GM19043 (cell line): ENCODE measurements around the gene SLC13A3.

Experiments used
- ATAC-seq: cut with Tn5 transposase; IDR thresholded peaks from one replicate; pipeline ENCODE4 v1.9.1; 2021; ENCODE audit warnings: low read depth; ENCODE audit not compliant: unreplicated experiment

SLC13A3 gene

GRCh38 chr20:46660487-46660886 lies 9.2 kb upstream of the SLC13A3 start:
- ATAC-seq, result no peak

DNA sequence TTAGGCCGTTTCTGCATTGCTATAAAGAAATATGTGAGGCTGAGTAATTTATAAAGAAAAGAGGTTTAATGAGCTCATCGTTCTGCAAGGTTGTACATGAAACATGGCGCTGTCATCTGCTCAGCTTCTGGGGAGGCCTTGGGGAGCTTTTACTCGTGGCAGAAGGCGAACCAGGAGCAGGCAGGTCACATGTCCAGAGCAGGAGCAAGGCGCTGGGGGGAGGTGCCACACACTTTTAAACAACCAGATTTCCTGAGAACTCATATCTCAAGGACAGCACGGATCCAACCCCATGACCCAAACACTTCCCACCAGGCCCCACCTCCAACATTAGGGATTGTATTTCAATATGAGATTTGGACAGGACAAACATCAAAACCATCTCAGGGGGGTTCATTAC lies 6.4 kb upstream of the SLC13A3 start:
- no peak for ATAC-seq

GRCh38 chr20:46657137-46657536 lies 5.9 kb upstream of the SLC13A3 start:
- no peak for ATAC-seq

DNA sequence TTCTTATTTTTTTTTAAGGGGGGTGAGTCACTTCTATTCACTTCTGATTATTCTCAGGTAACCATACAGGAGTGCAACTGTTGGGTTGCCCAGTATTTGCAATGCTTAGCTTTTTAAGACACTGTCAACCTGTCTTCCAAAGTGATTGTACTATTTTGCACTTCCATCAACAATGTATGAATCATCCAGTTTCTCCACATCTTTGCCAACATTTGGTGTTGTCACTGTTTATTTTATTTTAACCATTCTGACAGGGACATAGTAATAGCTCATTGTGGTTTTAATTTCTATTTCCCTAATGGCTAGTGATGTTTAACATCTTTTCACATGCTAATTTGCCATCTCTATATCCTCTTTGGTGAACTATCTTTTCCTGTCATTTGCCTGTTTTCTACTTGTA lies 1.4 kb upstream of the SLC13A3 start:
- no peak for ATAC-seq

DNA sequence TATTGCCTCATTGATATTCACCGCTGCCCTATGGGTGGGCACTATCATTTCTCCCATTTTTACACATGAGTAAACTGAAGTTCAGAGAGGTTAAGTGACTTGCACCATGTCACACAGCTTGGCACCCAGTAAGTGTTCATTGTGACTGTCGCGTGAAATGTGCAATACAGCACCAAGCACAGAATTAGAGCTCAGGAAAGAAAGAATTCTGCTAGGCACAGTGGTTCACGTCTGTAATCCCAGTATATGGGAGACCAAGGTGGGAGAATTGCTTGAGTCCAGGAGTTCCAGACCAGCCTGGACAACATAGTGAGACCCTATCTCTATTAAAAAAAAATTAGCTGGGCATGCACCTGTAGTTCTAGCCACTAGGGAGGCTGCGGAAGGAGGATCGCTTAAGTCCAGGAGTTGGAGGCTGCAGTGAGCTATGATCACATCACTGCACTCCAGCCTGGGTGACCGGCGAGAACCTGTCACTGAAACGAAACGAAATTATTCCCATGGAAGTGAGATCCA lies 626 bp downstream of the SLC13A3 start:
- no peak for ATAC-seq

- no peak for ATAC-seq
Observed at GRCh38 chr20:46649965-46650542, 1.2 kb downstream of the SLC13A3 start.

- ATAC-seq, result no peak
Observed at GRCh38 chr20:46649650-46649949, 1.7 kb downstream of the SLC13A3 start.

DNA sequence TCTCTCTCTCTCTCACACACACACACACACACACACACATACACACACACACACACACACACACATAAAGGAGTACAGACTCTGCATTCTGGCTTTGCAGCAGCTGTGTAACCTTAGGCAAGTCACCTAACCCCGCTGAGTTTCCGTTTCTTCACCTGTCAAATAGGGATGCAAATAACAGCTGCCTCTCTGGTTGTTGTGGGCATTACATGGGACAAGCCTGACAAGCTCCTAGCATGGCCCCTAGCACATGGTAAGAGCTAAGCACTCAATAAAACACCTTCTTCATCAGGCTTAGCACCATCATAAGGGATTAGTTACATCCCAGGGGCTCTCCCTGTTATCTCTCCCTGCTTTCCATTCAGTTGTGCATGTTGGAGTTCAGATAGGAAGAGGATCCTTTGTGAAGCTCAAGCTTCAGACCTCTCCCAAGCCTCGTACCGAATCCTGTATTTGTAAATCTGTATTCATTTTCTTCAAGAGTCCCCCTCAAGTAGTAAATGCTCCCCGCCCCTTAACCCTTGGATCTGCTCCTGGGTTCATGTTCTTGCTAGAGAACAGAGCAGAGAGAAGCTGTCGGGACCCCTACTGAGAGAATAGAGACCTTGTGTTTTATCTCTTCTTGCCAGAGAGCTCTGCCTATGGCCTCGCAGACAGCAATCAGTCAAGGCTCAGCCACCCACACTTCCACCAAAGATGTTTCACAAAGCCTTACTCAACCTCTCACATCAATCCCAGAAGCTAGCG lies 2.2 kb downstream of the SLC13A3 start:
- no peak for ATAC-seq

- ATAC-seq, result no peak
Observed at GRCh38 chr20:46647469-46647868, 3.8 kb downstream of the SLC13A3 start.

DNA sequence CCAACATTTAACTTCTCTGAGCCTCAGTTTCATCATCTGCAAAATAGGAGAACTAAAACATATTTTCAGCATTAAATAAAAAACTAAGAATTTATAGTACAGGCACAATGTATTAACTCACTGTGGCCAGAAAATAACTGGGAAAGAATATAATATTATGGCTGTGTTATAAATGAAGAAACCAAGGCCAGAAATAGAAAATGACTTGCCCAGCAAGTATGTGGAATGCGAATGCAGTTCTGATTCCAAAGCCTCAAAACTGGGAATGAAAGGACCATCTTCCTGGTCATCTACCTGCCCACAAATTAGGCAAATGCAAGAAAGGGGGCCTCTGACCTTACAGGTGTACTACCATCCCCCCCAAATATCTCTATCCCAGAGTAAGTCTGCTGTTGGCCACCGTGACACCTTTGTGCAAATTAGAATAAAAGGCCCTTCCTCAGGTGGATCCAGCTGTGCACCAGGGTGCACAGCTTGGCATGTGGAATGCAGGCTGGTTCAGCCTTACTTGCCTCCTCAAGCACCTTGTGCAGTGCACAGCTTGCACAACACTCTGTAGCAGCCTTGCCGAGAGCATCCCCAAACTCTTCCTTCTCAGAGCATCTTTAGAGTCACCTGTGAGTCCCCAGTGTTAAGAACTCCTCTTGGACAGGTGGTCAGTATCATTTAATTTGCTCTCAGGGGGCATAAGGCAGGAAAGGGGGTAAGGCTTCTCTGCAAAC lies 4.4 kb downstream of the SLC13A3 start:
- ATAC-seq, result no peak

GRCh38 chr20:46646122-46646521 lies 5.1 kb downstream of the SLC13A3 start:
- ATAC-seq, result no peak

DNA sequence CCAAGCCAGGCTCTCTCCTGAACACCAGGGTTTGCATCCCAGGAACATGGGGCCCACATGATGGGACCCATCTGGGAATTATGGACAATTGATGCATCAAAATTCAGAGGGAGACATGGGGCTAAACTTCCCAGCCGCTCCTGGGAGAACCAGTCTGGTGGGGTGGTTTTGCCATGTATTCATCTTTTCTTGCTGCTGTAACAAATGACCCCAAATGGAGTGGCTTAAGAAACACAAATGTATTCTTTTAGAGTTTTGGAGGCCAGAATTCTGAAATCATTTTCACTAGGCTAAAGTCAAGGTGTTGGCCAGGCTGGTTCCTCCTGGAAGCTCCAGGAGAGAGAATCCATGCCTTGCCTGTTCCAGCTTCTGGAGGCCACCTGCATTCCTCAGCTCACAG lies 6.5 kb downstream of the SLC13A3 start:
- no peak for ATAC-seq

DNA sequence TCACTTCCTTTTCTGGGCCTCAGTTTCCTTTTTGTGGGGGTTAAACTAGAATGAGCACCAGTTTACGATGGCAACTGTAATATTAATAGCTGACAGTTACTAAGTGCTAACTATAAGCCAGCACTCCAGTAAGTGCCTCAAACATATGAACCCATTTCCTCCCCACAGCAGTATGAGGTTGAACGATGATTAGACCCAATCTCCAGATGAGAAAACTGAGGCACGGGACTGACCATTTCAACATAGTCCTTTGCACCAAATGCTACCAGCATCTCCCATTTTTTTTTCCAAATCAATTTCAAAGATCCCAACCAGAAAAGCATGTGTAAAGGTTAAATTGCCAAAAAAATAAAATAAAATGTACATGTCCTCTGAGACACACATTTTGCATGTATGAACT lies 7.1 kb downstream of the SLC13A3 start:
- ATAC-seq, result no peak

GRCh38 chr20:46642969-46643343 lies 8.3 kb downstream of the SLC13A3 start:
- no peak for ATAC-seq

DNA sequence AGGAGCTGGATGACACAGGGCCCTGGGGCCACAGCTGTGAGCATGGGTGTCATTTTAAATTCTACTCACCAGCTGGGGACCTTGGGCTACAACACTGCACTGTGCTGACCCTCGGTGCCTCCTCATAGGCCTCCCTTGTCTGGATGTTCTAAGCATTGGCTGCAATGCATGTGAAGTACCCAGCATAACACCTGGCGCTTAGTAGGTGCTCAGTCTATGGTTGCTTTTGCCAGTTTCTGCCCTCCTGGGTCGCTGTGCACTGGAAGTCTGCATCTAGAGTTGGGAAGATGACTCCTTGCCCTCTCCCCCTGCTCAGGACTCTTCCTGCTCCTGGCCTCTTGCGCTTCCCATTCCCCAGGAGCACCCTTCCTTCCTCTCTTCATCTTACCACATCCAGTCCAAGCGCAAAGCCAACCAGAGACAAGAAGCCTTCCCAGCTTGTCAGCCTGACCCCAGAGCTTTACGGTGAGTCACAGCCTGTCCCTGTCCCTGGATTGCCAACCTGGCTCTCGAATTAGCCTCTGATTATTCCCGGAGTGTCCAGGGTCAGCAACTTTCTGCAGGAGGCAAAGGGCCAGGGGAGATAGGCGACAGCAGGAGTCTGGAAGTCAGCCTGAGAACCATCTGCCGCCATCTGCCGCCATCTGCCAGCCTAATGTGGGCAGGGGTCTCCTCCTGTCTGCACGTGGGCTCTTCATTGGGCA lies 8.8 kb downstream of the SLC13A3 start:
- no peak for ATAC-seq

DNA sequence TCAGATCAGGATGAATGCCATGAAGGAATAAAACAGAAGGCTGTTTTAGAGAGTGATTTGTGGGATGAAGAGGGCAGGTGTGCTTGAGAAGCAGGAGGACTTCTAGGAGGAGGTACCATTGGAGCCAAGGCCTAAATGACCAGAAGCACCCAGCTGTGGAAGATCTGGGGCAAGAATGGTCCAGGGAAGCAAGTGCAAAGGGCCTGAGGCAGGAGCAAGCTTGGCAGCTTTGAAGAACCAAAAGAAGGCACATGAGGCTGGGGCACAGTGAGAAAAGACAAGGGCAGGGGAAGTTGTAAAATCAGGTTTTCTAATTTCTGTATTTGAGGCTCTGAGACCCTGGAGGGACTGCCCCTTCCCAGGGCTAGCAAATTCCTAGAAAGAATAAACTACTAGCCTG lies 9.8 kb downstream of the SLC13A3 start:
- no peak for ATAC-seq

DNA sequence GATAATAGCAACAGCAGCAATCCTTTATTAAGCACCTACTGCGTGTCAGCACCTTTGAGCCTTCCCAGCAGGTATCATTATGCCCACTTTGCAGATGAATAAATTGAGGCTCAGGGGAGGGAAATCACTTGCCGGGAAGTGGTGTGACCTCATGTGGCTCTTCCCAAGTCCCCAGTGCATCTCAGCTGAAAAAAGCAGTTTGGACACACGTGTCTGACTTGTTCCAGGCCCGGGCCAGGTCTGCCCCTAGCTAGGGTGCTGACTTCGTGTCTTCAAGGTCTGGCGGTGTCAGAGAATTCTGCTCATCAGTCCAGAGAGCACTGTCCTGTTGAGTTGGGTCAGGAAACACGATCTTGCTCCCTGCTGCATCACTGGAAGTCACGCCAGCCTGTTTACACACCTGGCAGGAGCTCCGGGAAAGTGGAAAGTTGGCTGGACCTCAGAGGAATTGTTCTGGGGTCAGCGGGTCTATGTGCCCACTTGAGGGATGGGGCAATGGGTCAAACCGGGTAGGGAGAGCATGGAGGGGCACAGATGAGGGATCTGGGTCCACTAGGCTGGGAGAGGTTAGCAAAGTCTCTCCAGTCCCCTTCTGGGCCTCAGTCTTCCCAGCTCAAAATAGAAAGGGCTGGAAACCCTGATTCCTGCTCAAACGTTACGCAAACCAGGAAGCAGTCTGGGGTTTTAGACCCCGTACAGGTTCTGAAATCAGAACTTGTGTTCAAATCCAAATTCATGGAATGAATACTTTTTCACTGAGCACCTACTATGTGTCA lies 10.5 kb downstream of the SLC13A3 start:
- no peak for ATAC-seq

- no peak for ATAC-seq
Observed at GRCh38 chr20:46640044-46640443, 11.2 kb downstream of the SLC13A3 start.

DNA sequence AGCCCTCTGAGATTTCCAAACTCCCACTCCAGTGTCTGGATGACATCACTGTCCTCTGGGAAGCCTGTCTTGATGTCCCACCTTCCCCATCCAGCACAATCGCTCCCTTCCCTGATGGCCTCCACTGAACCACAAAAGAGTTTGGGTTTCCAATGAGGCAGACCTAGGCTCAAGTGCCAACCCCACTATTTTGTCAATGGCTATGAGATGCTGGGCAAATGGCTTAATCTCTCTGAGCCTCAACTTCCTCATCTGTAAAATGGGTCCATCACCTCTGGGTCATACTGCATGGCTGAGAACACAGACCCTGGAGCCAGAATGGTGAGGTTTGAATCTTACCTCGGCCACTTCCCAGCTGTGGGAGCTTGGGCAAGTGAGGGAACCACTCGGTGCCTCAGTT lies 11.7 kb downstream of the SLC13A3 start:
- no peak for ATAC-seq

DNA sequence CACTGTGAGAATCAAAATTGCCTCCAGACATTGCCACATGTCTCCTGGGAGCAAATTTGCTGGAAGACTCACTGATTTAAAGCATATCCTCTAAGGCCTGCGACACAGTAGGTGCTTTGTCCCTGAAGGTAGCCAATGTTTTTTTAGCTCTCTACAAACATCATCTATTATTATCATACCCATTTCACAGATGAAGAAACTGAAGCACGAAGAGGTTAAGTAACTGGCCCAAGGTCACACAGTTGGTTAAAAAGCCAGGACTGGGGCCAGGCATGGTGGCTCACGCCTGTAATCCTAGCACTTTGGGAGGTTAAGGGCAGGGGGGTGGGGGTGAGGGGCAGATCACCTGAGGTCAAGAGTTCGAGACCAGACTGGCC lies 12.4 kb downstream of the SLC13A3 start:
- ATAC-seq, result no peak
